ENCODE results near the gene RNU7-1. TPM values are rescaled to one million over a fixed set of nuclear protein-coding genes. Genes with fewer than 3 reads are reported as not detected.
"Not testable (repeated sequence)": the region's sequence is repeated elsewhere in the genome, so short reads cannot be mapped to it uniquely, and the experiment has no call there.

RNU7-1 gene
- not detected for total RNA-seq

DNA sequence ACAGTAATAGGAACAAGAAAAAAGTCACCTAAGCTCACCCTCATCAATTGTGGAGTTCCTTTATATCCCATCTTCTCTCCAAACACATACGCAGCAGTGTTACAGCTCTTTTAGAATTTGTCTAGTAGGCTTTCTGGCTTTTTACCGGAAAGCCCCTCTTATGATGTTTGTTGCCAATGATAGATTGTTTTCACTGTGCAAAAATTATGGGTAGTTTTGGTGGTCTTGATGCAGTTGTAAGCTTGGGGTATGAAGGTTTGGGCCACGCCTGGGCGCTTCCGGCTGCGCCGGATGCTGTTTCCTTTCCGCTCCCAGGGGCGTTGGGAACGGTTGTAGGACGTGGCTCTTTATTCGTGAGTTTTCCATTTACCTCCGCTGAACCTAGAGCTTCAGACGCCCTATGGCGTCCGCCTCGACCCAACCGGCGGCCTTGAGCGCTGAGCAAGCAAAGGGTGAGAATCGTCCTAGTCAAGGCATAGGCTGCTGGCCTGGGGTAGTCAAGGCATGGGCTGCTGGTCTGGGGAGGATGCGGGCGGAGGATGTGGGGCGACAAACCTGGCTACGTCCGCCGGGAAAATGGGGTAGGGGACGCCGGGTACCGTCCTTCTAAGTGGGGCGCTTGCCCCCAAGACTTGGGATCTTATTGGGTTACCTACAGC lies at the start of gene RNU7-1, which contains the start of gene C12orf57:
RNU7-1 (plus strand) TSS at position 95 of the 659 bp plus-strand sequence.
C12orf57 (plus strand) TSS at position 301 of the 659 bp plus-strand sequence; CDS start at position 401, 100 bp downstream.
- ATAC-seq = peak; percentile 54

DNA sequence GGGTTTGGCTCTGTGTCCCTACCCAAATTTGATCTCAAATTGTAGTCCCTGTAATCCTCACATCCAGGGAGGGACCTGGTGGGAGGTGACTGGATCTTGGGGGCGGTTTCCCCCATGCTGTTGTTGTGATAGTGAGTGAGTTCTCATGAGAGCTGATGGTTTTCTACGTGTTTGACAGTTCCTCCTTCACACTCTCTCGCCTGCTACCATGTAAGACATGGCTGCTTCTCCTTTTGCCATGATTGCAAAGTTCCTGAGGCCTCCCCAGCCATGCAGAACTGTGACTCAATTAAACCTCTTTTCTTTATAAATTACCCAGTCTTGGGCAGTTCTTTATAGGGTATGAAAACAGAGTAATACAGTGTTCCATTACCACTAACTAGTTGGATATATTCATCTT lies 49.3 kb upstream of the RNU7-1 start:
- ATAC-seq = no peak

DNA sequence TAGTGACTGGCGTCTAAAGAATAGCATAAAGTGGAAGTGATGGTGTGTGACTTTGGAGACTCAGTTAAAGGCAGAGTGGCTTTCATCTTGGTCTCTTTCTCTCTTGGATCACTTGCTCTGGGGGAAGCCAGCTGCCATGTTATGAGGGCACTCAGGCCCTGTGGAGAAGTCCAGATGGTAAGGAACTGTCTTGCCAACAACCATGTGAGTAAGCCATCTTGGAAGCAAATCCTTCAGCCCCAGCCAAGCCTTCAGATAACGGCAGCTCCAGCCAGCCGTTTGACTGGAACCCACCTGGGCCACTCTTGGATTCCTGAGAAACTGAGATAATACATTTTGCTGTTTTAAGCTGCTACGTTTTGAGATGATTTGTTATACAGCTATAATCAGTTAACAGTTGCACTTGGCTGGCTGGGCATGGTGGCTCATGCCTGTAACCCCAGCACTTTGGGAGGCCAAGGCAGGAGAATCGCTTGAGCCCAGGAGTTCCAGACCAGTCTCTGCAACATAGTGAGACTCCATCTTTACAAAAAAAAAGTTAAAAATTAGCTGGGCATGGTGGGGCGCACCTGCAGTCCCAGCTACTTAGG lies 46.7 kb upstream of the RNU7-1 start:
- no peak for ATAC-seq

DNA sequence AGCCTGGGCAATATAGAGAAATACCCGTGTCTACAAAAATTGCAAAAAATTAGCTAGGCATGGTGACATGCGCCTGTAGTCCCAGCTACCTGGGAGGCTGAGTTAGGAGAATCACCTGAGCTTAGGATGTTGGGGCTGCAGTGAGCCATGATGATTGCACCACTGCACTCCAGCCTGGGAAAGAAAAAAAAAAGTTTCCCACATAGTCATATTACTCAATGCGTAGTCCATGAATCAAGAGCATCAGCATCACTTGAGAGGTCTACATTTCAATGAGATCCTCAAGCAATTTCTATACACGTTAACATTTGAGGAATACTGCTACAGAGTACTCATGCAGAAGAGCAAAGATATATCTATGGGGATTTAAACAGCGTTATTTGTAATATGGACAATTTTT lies 44.2 kb upstream of the RNU7-1 start:
- no peak for ATAC-seq

DNA sequence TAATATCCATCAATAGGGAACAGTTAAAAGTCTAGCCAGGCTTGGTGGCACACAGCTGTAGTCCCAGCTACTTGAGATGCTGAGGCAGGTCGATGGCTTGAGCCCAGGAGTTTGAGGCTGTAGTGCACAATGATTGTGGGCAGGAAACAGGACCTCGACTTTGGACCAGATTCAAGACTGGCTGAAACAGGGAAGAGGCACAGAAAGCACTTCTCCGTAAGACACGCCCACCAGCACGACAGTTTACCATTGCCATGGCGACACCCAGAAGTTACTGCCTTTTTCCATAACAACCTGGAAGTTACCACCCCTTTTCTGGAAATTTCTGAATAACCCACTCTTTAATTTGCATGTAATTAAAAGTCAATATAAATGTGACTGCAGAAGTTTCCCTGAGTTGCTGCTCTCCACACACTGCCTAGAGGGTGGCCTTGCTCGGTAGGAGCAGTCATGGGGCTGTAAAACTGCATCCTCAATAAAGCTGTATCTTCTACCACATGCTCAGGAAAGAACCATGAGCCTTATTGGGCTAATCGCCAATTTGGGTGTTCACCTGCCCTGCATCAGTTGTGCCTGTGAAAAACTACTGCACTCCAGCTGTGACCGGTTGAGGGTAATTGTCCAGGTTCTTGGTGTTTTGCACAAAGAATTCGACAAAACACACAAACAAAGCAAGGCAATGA lies 43.6 kb upstream of the RNU7-1 start:
- ATAC-seq = no peak

DNA sequence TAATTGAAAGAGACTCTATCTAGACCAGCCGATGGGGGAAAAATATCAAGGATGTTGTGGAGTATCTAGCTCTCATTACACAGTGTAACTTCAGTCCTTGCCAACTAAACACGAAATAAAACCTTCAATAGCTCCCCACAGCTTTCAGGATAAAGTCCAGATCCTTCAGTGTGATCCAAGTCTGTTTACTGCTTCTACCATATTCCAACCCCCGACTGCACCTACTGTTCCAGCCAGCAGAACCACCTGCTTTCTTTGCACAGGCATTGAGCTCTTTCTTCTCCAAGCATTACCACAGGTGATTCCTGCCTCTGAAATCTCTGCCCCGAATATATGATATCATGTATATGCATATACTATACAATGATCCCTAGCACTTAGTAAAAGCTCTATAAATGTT lies 41.2 kb upstream of the RNU7-1 start:
- no peak for ATAC-seq

DNA sequence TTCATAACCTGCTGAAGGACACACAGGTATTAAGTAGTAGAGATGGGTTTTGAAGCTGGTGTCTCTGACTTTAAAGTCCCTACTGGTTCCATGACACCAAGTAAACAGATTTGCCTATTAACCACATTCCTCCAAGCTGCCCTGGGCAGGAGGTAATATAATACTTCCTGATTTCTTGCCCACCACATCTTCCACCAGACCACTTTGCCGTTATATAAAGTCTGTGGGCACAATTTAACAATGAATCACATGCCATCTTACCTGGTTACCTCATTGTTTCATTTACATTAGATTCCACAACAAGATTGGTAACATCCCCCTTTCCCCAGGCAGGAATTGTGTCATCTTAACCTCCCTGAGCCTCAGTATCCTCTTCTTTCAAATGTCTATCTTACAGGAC lies 39.9 kb upstream of the RNU7-1 start:
- ATAC-seq = no peak

DNA sequence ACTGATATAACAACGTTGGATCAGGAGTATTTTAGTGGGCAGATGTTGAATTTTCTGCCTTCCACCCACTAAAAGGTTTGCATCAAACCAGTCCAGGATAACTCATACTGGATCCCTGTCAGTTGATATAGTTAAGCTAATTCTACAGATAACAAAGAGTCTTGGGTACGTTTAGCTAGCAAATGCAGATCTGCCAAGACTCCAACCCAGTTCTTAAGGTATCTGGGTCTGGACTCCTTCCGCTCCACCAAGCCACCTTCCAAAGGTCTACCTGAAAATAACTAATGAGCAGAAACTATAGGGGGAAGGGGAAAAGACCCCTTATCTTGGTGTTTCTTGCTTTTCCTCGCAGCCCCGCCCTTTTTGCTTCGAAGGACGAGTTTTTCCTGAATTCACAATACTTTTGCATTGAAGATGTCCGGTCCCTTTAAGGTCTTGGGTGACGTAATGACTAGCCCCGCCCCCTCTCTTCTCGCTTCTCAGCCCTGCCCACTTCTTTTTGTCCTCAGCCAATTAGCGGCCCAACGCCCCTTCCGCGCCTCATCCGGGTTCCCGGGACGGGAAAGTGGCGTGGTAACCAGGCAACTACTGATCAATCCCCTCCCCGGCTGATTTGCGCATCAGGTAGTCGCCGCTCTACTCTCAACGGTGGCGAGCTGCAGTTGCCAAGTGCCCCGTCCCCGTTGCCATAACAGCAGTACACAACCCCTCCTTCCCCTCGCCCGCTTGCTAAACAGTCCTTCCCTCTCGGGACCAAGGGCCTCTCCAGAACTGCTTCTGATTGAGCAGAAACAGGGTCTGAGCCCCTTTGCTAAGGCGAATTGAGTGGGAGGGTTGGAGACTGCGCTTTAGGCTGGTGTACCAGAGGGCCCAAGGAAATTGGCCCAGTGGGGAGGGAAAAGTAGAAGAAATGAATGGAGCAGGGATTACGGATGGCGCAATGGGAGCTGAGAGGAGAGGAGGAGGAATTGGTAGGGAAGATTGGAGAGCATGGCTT lies 39.0 kb upstream of the RNU7-1 start, which contains the start of gene LRRC23:
LRRC23 (plus strand) TSS at position 543 of the 997 bp plus-strand sequence. CDS start 812 bp downstream, outside the sequence.
- ATAC-seq = peak; percentile 96

DNA sequence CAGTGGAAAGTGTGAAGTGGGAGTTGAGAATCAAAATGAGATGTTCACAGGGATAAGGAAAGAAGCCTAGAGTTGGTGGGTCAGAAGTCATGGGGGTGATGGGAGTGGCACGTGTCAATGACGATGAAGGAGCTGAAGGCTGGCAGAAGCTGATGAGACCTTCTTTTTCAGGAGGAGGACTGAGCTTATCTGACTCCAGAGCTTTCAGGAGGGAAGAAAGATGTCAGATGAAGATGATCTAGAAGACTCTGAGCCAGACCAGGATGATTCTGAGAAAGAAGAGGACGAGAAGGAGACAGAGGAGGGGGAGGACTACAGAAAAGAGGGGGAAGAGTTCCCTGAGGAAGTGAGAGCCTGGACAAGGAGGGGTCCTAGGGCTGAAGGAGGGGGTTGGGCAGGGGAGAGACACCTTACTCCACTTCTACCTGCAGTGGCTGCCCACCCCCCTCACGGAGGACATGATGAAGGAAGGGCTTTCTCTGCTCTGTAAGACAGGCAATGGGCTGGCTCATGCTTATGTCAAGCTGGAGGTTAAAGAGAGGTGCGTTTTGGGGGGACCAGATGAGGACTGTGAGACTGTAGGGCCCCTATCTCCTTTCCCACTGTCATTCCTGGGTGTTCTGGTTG lies 38.1 kb upstream of the RNU7-1 start:
- ATAC-seq = no peak

DNA sequence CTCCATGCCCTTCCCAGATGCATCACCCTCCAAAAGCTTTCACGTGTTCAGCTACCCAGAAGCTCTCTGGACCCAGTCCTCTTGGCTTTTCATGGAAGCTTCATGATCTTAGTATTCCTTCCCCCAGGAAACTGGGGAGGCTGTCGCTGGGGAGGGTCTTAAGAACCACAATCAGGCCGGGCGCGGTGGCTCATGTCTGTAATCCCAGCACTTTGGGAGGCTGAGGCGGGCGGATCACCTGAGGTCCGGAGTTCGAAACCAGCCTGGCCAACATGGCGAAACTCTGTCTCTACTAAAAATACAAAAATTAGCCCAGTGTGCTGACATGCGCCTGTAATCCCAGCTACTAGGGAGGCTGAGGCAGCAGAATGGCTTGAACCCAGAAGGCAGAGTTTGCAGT lies 35.5 kb upstream of the RNU7-1 start:
- not testable (repeated sequence) for ATAC-seq

DNA sequence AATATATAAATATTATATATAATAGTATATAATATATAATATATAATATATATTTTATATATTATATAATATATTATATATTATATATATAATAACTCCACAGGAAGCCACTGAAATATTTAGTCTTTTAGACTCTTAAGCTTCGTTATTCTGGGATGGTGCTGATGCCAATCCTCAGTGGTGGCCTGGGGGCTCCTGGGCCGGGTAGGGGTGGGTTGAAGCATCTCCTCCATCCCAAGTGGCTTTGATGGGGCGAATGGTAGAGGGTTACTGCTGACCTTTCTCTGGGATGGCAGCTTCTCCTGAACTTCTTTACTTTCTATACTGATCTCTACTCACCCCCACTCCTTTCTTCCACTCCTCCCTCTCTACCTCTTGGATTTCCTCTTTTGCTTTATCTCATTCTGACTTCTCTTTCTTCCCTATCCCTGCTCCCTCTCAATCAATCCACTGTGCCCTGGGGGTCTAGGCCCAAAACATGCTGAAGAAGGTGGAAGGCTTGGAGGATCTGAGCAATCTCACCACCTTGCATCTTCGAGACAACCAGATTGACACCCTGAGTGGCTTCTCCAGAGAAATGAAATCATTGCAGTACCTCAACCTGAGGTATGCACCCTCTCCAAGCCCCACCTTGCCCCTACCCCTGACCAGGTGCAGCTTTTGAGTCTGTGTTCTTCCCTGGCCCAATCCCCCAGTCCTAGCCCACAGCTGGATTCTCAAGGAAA lies 34.0 kb upstream of the RNU7-1 start:
- ATAC-seq = no peak

DNA sequence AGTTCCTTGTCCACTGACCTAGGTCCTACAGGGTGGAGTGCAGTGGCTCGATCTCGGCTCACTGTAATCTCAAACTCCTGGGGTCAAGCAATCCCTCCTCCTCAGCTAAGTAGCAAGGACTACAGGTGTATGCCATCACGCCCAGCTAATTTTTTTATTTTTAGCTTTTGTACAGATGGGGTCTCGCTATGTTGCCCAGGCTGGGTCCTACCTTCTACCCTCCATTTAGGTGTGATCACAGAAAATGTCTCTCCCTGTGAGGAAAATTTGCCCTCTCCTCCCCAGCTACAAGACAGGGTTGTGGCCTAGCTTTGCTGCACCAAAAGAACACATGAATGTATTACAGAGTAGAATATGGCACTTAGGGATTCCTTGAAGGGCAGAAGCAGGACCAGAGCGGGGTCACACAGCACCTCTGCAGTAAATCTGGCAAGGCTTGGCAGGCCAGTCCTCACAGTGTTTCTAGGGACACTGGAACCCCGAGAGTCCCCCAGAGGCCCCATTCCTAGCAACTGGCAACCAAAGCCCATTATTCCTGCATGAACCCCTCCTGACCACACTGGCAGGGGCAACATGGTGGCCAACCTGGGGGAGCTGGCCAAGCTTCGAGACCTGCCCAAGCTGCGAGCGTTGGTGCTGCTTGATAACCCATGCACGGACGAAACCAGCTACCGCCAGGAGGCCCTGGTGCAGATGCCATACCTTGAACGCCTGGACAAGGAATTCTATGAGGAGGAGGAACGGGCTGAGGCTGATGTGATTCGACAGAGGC lies 31.3 kb upstream of the RNU7-1 start:
- no peak for ATAC-seq

DNA sequence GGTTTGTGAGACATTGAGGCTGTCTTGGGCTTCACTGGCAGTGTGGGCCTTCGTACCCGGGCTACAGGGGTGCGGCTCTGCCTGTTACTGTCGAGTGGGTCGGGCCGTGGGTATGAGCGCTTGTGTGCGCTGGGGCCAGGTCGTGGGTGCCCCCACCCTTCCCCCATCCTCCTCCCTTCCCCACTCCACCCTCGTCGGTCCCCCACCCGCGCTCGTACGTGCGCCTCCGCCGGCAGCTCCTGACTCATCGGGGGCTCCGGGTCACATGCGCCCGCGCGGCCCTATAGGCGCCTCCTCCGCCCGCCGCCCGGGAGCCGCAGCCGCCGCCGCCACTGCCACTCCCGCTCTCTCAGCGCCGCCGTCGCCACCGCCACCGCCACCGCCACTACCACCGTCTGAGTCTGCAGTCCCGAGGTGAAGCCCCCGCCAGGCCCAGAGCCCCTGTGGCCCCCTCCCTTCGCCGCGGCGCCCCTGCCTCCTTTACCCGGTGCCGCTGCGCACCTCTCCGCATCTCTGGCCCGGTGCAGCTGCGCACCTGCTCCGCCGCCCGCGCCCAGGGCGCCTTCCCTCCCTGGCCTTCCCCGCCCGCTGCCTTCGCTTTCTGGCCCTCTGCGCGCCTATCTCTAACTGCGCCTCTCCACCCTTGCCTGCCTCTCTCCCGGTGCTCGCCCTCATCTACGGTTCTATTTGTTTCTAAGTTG lies 29.2 kb upstream of the RNU7-1 start, which contains the start of gene ENO2:
ENO2 (plus strand) TSS at position 335 of the 701 bp plus-strand sequence. CDS start 1,253 bp downstream, outside the sequence.
- ATAC-seq = peak; percentile 78

DNA sequence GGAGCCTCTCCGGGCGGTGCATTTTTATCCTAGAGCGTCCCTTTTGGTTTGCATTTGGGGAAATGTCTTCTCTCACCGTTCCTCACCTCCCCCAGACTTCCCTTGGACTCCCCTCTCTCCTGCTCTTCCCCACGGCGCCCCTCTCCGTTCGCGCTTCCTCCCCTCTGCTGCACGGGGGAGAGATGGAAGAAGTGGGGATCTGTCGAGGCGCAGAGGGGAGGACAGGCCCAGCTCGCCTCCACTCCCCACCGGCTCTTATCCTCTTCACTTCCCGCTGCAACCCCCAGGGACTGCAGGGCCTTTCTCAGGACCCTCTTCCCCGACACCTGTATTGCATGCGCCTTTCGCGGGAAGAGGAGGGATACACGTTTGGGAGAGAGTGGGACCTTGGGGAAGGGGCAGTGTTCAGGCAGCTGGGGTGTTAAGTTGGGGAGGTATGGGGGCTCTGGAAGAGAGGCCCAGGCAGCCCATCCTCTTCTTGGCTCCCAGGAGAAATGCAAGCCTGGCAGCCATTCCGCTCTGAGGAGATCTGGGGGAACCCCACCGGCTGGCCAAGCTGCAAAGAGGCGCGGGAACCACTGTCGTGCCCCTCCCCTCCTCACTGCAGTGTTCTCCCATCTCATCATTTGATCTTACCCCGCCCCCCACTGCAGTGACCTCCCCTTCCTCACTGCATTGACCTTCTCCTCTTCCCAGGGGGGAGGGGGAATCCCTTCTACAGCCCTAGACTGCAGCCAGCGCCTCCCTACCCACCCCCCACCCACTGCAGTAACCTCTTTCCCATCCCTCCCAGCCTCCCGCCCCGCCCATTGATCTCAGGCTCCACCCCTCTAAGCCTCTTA lies 28.4 kb upstream of the RNU7-1 start:
- ATAC-seq = no peak

DNA sequence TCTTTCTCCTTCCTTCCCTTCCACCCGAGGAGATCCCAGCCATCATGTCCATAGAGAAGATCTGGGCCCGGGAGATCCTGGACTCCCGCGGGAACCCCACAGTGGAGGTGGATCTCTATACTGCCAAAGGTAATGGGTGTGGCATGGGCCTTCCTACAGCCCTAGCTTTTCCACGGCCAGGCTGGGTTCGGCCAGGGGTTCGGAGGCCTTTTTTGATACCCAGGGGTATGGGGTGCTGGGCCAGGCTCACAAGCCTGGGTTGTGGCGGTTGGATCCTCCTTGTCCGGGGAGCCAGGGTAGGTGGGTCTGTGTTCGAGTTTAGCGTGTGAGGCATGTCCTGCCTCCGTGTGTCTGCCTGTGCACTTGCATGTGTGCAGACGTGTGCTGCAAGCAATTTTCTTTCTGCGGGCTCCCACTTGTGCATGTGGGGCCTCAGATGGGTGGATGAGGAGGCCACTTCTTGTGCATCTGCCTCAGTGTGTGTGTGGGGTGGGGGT lies 27.8 kb upstream of the RNU7-1 start:
- ATAC-seq = no peak

DNA sequence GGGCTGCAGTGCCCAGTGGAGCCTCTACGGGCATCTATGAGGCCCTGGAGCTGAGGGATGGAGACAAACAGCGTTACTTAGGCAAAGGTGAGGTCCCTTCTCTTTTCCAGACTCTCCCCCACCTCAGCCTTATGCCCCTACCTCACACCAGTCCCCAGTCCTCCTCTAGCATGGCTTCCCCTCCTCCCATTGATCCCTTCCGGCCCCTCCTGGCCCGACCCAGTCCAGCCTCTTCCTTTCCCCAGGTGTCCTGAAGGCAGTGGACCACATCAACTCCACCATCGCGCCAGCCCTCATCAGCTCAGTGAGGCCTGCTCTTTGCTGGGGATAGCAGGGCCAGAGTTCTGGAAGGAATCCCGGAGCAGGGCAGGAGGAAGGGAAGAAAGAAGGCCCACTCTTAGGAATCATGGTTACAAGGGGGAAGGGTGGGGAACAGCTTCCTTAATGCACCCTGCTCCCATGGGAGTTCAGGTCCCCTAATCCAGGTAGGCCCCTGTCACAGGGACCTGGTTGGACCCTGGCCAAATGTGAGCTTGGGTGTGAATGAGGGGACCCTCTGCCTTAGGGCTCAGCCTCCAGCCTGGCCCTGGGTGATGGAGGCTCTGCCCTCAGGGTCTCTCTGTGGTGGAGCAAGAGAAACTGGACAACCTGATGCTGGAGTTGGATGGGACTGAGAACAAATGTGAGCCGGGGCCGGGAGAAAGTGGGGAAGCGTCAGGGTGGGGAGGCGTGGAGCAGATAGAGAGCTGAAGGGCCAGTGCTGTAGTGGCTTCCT lies 27.0 kb upstream of the RNU7-1 start:
- no peak for ATAC-seq

DNA sequence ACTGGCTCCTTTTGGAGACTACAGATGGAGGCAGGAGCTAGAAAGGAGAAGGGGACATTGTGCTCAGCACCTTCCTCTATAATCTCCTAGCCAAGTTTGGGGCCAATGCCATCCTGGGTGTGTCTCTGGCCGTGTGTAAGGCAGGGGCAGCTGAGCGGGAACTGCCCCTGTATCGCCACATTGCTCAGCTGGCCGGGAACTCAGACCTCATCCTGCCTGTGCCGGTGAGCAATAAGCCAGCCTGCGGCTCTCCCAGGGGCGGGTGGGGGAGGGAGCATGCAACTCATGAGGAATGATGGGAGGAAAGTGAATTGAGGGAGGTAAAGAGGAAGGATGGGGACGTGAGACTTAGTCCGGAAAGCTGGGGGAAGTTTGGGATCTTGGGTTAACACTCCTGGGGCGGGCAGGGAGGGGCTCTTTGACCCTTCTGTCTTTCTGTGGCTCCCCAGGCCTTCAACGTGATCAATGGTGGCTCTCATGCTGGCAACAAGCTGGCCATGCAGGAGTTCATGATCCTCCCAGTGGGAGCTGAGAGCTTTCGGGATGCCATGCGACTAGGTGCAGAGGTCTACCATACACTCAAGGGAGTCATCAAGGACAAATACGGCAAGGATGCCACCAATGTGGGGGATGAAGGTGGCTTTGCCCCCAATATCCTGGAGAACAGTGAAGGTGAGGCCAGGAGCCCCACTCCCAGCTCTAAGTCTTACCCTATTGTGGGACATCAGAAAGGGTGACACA lies 26.0 kb upstream of the RNU7-1 start:
- ATAC-seq = no peak
